Measurements from ENCODE around the gene KCNQ4. TPM values are rescaled to one million over a fixed set of nuclear protein-coding genes. Genes with fewer than 3 reads are reported as not detected.

Gene KCNQ4
- total and polyA plus RNA-seq, 2 of the 8 experiments (the other 6 are each of a cell fraction or from before 2014, with no cell fraction given): 2.2 to 3.9 TPM

DNA sequence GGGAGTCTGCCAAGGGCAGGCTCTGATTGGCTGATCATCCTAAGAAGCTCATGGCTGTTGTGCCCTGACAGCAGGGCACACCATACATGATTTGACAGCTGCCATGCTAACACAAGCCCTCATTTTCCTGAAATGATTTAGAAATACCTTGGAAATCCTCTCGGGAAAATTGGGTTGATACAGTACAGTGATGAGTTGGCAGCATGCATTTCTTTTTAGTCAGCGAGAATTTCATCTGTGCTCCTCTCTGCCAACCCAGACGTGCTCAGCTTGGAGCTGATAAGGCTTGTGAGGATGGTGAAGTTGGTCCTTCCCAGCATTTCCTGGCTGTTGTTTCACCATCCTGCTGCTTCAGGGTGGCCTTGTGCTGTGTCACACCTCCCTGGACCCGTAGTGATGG, 22.6 kb upstream of the KCNQ4 start (continued):
- TF ChIP-seq CHD7 (IDR thresholded peaks at IDR 0.05; ENCODE audit: insufficient replicate concordance, low read length): no peak
- TF ChIP-seq RAD21 (IDR thresholded peaks at IDR 0.05 in 1 of 2, conservative IDR thresholded peaks at IDR 0.05 in 1 of 2; ENCODE audit: low read depth in 2 of 2, low read length in 2 of 2): no peak
- TF ChIP-seq MAFK (IDR thresholded peaks at IDR 0.05; ENCODE audit: low read depth, low read length): no peak
- no peak for TF ChIP-seq CTBP2 (IDR thresholded peaks at IDR 0.05; ENCODE audit: borderline replicate concordance, insufficient read depth, insufficient read length, low read length)
- TF ChIP-seq CREB1 (IDR thresholded peaks at IDR 0.05): no peak
- no peak for TF ChIP-seq POU5F1 (IDR thresholded peaks at IDR 0.05; ENCODE audit: low read depth, low read length)
- no peak for TF ChIP-seq TCF12 (IDR thresholded peaks at IDR 0.05; ENCODE audit: low read depth, low read length)
- TF ChIP-seq BACH1 (IDR thresholded peaks at IDR 0.05; ENCODE audit: low read length): no peak
- TF ChIP-seq, protein P1, sequence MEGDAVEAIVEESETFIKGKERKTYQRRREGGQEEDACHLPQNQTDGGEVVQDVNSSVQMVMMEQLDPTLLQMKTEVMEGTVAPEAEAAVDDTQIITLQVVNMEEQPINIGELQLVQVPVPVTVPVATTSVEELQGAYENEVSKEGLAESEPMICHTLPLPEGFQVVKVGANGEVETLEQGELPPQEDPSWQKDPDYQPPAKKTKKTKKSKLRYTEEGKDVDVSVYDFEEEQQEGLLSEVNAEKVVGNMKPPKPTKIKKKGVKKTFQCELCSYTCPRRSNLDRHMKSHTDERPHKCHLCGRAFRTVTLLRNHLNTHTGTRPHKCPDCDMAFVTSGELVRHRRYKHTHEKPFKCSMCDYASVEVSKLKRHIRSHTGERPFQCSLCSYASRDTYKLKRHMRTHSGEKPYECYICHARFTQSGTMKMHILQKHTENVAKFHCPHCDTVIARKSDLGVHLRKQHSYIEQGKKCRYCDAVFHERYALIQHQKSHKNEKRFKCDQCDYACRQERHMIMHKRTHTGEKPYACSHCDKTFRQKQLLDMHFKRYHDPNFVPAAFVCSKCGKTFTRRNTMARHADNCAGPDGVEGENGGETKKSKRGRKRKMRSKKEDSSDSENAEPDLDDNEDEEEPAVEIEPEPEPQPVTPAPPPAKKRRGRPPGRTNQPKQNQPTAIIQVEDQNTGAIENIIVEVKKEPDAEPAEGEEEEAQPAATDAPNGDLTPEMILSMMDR (IDR thresholded peaks at IDR 0.05; ENCODE audit: control extremely low read depth in 1 of 3, insufficient read depth in 1 of 3, low read depth in 1 of 3, low read length in 3 of 3): no peak
- TF ChIP-seq SP1 (IDR thresholded peaks at IDR 0.05; ENCODE audit: low read depth, low read length): no peak
